Fibroblast of the aortic adventitia (primary cell): ENCODE results near the gene FCGR2B. TPM values are rescaled to one million over a fixed set of nuclear protein-coding genes. Genes with fewer than 3 reads are reported as not detected.

Experiments used
- DNase-seq: peaks from one replicate; pipeline ENCODE4 v3.0.0-alpha.2; 2010; ENCODE audit warnings: low read depth
- H3K4me3 ChIP-seq: 2 replicates; pipeline ENCODE4 v1.5.1; 2011; ENCODE audit warnings: low read depth, mild to moderate bottlenecking, control low read depth, low read length, moderate library complexity
- total RNA-seq: library from RNA; depleted of rRNA; stranded (reverse); fragments of >200 nt; gene quantifications from 2 replicates; pipeline ENCODE4 v1.2.3, GENCODE V29; 2012; ENCODE audit warnings: low replicate concordance
- TF ChIP-seq, protein P1 (sequence below): IDR thresholded peaks from 2 replicates; pipeline ENCODE4 v1.5.1; 2011; ENCODE audit warnings: mild to moderate bottlenecking, low read length, control low read depth, inconsistent platforms; ENCODE audit not compliant: insufficient read depth

FCGR2B gene
- total RNA-seq, 1 donor = not detected

DNA sequence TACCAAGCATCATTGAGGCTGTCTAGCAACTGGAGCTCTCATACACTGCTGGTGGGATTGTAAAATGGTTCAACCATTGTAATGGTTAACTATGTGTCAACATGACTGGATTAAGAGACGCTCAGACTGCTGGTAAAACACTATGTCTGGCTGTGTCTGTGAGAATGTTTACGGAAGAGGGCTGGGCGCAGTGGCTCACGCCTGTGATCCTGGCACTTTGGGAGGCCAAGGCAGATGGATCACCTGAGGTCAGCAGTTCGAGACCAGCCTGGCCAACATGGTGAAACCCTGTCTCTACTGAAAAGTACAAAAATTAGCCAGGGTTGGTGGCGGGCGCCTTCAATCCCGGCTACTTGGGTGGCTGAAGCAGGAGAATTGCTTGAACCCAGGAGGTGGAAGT, 39.3 kb downstream of the FCGR2B start:
- TF ChIP-seq, protein P1, sequence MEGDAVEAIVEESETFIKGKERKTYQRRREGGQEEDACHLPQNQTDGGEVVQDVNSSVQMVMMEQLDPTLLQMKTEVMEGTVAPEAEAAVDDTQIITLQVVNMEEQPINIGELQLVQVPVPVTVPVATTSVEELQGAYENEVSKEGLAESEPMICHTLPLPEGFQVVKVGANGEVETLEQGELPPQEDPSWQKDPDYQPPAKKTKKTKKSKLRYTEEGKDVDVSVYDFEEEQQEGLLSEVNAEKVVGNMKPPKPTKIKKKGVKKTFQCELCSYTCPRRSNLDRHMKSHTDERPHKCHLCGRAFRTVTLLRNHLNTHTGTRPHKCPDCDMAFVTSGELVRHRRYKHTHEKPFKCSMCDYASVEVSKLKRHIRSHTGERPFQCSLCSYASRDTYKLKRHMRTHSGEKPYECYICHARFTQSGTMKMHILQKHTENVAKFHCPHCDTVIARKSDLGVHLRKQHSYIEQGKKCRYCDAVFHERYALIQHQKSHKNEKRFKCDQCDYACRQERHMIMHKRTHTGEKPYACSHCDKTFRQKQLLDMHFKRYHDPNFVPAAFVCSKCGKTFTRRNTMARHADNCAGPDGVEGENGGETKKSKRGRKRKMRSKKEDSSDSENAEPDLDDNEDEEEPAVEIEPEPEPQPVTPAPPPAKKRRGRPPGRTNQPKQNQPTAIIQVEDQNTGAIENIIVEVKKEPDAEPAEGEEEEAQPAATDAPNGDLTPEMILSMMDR = no peak
- no peak overlapping the region for H3K4me3 ChIP-seq
- DNase-seq = no peak

DNA sequence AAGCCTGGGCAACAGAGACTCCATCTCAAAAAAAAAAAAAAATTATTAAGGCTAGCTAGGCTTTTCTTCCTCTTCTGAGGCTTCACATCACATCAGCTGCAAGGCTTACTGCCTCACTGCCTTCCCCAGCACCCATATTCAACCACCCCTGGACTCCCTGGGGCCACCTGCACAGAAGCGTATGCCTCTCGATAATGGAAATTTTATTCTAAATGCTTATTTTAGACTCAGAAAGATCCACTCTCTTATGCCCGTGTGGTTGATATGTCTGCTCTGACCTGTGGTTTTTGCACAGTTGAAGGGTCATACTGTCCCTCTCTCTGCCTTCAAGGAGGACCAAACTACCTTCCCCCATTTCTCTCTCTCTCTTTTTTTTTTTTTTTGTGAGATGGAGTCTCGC, 42.6 kb downstream of the FCGR2B start:
- no peak overlapping the region for H3K4me3 ChIP-seq
- DNase-seq = no peak
- TF ChIP-seq, protein P1 = no peak

DNA sequence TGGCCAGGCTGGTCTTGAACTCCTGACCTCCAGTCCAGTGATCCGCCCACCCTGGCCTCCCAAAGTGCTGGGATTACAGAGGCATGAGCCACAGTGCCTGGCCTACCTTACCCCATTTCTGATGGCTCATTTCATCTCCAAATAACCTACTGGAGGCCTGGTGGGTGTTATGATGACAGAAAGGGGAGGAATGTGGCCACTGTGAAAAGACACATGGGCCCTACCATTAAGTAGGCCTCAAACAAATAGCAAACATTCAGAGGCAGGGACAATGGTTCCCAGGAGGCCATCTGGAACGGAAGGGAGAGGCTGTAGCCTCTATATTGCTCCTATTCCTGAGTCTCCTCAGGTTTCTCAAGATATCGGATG, 43.2 kb downstream of the FCGR2B start:
- TF ChIP-seq, protein P1 = no peak
- H3K4me3 ChIP-seq = no peak overlapping the region
- DNase-seq = no peak

DNA sequence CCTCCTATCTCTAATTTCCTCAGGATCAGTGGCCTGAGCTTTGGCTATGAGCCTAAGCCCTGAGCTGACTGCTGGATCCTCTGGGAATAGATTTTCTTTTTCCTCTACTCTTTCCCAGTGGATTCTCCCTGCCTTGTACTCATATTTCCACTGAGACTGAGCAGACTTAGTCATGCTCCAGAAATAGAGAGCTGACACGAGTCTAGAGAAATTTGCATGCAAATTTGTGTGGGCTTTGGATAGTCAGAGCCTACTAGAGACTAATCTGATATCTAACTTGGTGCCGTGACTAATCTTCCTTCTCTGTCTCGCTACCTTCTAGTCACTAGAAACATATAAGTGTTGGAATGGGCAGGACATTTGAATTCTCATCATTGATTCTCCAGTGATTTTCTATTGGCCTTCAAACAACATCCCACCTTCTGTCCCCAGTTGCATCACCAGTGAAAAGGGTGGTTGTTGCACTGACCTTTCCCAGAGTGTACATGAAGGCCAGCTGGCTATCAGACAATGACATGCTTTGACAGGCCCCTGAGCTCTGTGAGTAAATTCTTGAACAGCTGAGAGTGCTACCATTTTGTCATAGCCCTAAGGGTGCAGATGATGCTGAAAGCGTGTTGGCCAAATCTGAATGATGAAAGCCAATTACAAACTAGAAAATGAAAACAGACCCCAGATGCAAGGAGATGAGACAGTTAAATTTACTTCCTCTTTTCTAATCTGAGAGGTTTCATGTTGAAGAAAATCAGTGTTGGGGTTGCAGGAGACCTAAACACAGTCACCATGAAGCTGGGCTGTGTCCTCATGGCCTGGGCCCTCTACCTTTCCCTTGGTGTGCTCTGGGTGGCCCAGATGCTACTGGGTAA, 43.8 kb downstream of the FCGR2B start, which contains the start of gene FCRLA:
Gene FCRLA (plus strand): TSS at position 748 of the 866 bp plus-strand sequence. CDS start 36 bp downstream, at position 784.
- TF ChIP-seq, protein P1 = no peak
- peak; percentile 97 for DNase-seq
- no peak within 1 kb of the TSS for H3K4me3 ChIP-seq

DNA sequence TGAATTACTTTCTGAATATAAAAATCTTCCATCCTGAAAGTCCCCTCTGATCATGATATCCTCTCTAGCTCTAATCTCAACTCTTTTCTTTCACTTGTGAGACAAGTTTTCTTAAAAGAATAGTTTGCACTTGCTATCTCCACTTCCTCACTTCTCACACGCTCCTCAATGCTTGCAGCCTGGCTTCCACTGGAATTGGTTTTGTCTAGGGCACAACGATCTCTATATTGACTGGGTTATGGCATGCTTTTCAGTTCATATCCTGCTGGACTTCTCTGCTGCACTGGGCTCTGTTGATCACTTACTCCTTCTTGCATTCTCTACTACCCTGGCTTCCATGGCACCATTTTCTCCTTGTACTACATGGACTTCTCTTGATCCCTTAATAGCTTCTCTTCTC, 44.6 kb downstream of the FCGR2B start:
- TF ChIP-seq, protein P1 = no peak
- no peak overlapping the region for H3K4me3 ChIP-seq
- DNase-seq = no peak

DNA sequence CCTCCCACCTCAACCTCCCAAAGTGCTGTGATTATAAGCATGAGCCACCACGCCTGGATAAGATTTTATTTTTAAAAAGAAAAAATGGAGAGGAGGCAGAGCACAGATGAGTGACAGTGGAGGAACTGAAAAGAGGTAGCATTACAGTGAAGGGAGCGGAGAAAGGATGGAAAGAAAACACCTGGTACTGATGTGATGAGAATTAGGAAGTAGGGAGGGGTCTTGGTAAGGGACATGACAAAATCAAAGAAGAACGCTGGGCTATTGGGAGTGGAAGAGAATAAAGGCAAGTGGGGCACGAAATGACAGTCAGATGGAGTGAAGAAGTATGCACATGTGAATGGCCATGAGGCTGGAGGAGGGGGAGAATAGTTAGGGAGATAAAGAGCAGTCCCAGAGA, 46.4 kb downstream of the FCGR2B start:
- DNase-seq = no peak
- no peak overlapping the region for H3K4me3 ChIP-seq
- TF ChIP-seq, protein P1 = no peak
